ENCODE data around the gene AP3B1. TPM values are rescaled to one million over a fixed set of nuclear protein-coding genes. Genes with fewer than 3 reads are reported as not detected.

The AP3B1 gene
- total RNA-seq, 1 experiment from 2014 or later = 41.8 TPM

GRCh38 chr5:78327761-78328510 lies 33.4 kb upstream of the AP3B1 start:
- Histone ChIP-seq H3K56ac (ENCODE audit: insufficient read length, low read depth, low read length) (no peak overlapping the region), H2BK12ac (ENCODE audit: insufficient read length, low read depth, low read length) (no peak overlapping the region), H3K14ac (ENCODE audit: insufficient read depth, low read length) (no peak overlapping the region), H4K5ac (ENCODE audit: insufficient read length, low read depth, low read length) (no peak overlapping the region), H2BK20ac (ENCODE audit: low read depth, low read length, poor library complexity, severe bottlenecking) (no peak overlapping the region), H3K9ac (ENCODE audit: extremely low read depth, insufficient read length, low read length) (no peak overlapping the region), H3K9me3 (ENCODE audit: control insufficient read depth, low read depth, low read length) (no peaks in the 10 kb centered on the region), H4K8ac (replicated peaks; ENCODE audit: insufficient read length, low read depth, low read length) (no peak overlapping the region), H2BK15ac (ENCODE audit: low read depth, low read length) (no peak overlapping the region), H4K20me1 (ENCODE audit: control insufficient read depth, insufficient read depth, insufficient read length) (no peaks in the 10 kb centered on the region), H3K27ac (ENCODE audit: insufficient read length, low read depth, low read length) (no peak overlapping the region), H3T11ph (ENCODE audit: low read length) (no peak overlapping the region), H4K91ac (ENCODE audit: insufficient read length, low read depth, low read length) (no peak overlapping the region), H3K18ac (ENCODE audit: insufficient read length, low read depth, low read length) (no peak overlapping the region), H3K4ac (ENCODE audit: low read depth, low read length) (no peak overlapping the region), H3K23me2 (ENCODE audit: insufficient read length, low read depth, low read length, poor library complexity, severe bottlenecking) (no peaks in the 10 kb centered on the region), H2AK5ac (ENCODE audit: insufficient read length, low read length) (no peak overlapping the region), H3K27me3 (ENCODE audit: insufficient read depth, low read length) (no peaks in the 10 kb centered on the region), H2BK120ac (ENCODE audit: low read depth, low read length, poor library complexity, severe bottlenecking) (no peak overlapping the region), H3K4me1 (ENCODE audit: insufficient read depth, low read length) (no peaks in the 10 kb centered on the region; the same call in 1 of the 2 replicates), H3K4me2 (ENCODE audit: insufficient read depth, insufficient read length, low read length) (no peak overlapping the region), H3K79me1 (ENCODE audit: insufficient read depth, low read depth, low read length, poor library complexity, severe bottlenecking) (no peaks in the 10 kb centered on the region), H3K79me2 (ENCODE audit: insufficient read depth, low read length) (no peaks in the 10 kb centered on the region), H2BK5ac (ENCODE audit: insufficient read length, low read length) (no peak overlapping the region), H2AFZ (ENCODE audit: low read length) (no peak overlapping the region), H3K23ac (ENCODE audit: insufficient read length, low read depth, low read length) (no peak overlapping the region)
- no peak for DNase-seq
- no CpG with 5 or more reads among the region's 6 CpGs for WGBS (ENCODE audit: extremely low coverage, insufficient read length, low lambda C conversion rate)
- Mint-ChIP-seq H3K9me3 (no peaks in the 10 kb centered on the region), H3K36me3 (ENCODE audit: insufficient read depth in 1 of 3, low read depth in 3 of 3) (no peaks in the 10 kb centered on the region), H3K27me3 (ENCODE audit: low read depth) (peaks cover 6% of the 10 kb centered on the region), H3K4me3 (no peak overlapping the region), H3K4me1 (peaks cover 23 to 27% of the 10 kb centered on the region in 2 experiments), H3K27ac (no peak overlapping the region)
- no peak for TF ChIP-seq CTCF (conservative IDR thresholded peaks at IDR 0.05)

Measured in H9 (cell line).